ENCODE results near the gene TXNRD1.

DNA sequence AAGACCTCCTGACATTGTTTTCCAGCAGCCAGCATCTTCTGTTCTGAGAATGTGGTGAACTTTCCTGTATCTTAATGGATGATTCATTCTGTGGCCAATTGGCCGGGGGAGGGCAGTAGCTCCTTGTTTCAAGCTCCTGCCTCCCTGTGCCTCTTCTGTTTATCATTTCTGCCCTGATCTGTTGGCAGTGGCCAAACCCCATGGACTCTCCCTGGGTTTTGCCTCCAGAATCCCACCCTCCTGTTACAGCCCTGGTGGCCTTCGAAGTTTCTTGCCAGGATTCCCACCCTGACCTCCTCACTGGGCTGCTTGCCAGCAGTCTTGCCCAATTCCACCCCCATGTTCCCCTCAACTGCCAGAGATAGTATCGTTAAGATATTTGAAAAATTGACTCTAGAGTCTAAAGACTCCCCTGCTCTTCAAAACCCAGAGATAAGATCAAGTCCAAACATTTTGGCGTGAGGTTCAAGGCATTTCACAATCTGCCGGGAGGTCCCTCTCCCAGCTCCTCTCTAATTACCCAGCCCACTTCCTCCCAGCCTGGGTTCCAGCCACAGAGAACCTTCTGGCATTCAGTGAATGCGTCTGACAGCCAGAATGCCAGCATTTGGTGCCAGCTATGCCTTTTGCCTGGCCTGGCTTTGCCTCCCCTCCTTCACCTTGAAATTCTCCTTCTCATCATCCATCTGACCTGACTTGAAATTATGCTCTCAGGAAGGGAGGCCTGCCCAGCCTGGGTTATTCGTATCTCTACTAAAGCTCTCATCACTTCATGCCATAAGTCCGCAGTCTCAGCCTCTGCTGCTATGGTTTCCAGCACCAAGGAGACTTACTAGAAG lies 37.7 kb upstream of the TXNRD1 start:
- no peak for TF ChIP-seq CTCF (IDR thresholded peaks at IDR 0.05)
- TF ChIP-seq EP300 (IDR thresholded peaks at IDR 0.05), result peak; percentile 64
- TF ChIP-seq POLR2A (IDR thresholded peaks at IDR 0.05), result no peak
- TF ChIP-seq POLR2AphosphoS5 (IDR thresholded peaks at IDR 0.05), result peak; percentile 74 to 94 (median 91)
